SK-N-MC (cell line): ENCODE data around the gene GGT7.

Source experiments
- EZH2 ChIP-seq: fragments of 200-600 bp; sonication (generic); IDR thresholded peaks from one replicate; pipeline ENCODE4 v1.6.1; 2017; ENCODE audit warnings: antibody characterized with exemption
- POLR2AphosphoS5 ChIP-seq: IDR thresholded peaks from 2 replicates; pipeline ENCODE4 v1.6.1; 2012; ENCODE audit warnings: mild to moderate bottlenecking, low read depth, low read length, borderline replicate concordance

DNA sequence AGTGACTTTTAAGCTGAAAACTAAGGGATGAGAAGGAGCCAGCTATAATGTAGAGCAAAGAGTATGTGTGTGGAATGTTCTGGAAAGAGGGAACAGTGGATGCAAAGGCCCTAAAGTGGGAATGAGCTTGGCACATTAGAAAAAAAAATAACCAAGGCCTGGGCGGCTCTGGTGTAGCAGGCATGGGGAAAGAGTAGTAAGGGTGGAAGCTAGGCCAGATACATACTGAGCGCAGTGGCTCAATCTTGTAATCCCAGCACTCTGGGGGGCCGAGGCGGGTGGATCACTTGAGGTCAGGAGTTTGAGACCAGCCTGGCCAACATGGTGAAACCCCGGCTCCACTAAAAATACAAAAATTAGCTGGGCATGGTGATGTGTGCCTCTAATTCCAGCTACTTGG is 8.4 kb downstream of the GGT7 start:
- TF ChIP-seq POLR2AphosphoS5, result no peak
- TF ChIP-seq EZH2, result no peak
